HepG2 (cell line): ENCODE measurements around the gene SLC25A25. TPM values are rescaled to one million over a fixed set of nuclear protein-coding genes. Genes with fewer than 3 reads are reported as not detected.

Experiments used
- ATF6 ChIP-seq: sonication (generic); formaldehyde crosslinking; conservative IDR thresholded peaks from 2 replicates; pipeline ENCODE4 v1.4.0; 2020; ENCODE audit warnings: missing genetic modification reagents
- E2F1 ChIP-seq: sonication (generic); formaldehyde crosslinking; IDR thresholded peaks from 2 replicates; pipeline ENCODE4 v1.5.0; 2020; ENCODE audit warnings: missing genetic modification reagents
- GATAD1 ChIP-seq: IDR thresholded peaks from 2 replicates; pipeline ENCODE4 v1.6.1; 2016; ENCODE audit warnings: missing genetic modification reagents, missing compliant biosample characterization
- KAT8 ChIP-seq: IDR thresholded peaks from 2 replicates; pipeline ENCODE4 v1.6.1; 2016; ENCODE audit warnings: missing genetic modification reagents, missing compliant biosample characterization
- KDM3A ChIP-seq: IDR thresholded peaks from 2 replicates; pipeline ENCODE4 v1.6.1; 2018; ENCODE audit warnings: low read depth, missing compliant biosample characterization
- MBNL3 ChIP-seq: fragments of 250-450 bp; sonication (Bioruptor Pico); conservative IDR thresholded peaks from 2 replicates; pipeline ENCODE4 v1.8.0; 2022; ENCODE audit warnings: mild to moderate bottlenecking, inconsistent platforms
- MEIS1 ChIP-seq: sonication (generic); formaldehyde crosslinking; IDR thresholded peaks from 2 replicates; pipeline ENCODE4 v1.9.0; 2021; ENCODE audit warnings: mild to moderate bottlenecking, missing genetic modification reagents, moderate library complexity, borderline replicate concordance
- MIER2 ChIP-seq: IDR thresholded peaks from 2 replicates; pipeline ENCODE4 v1.6.1; 2016; ENCODE audit warnings: missing biosample characterization, missing genetic modification reagents
- NAIF1 ChIP-seq: sonication (generic); formaldehyde crosslinking; IDR thresholded peaks from 2 replicates; pipeline ENCODE4 v1.5.0; 2020; ENCODE audit warnings: mild to moderate bottlenecking, missing genetic modification reagents, borderline replicate concordance
- NFIB ChIP-seq: sonication (generic); formaldehyde crosslinking; IDR thresholded peaks from 2 replicates; pipeline ENCODE4 v1.9.0; 2021; ENCODE audit warnings: missing genetic modification reagents, mild to moderate bottlenecking, borderline replicate concordance
- NFKB2 ChIP-seq: sonication (generic); formaldehyde crosslinking; IDR thresholded peaks from 2 replicates; pipeline ENCODE4 v1.4.0; 2020; ENCODE audit warnings: missing genetic modification reagents, borderline replicate concordance
- SOX5 ChIP-seq: IDR thresholded peaks from 2 replicates; pipeline ENCODE4 v1.6.1; 2016; ENCODE audit warnings: borderline replicate concordance
- SP4 ChIP-seq: sonication (generic); formaldehyde crosslinking; IDR thresholded peaks from 2 replicates; pipeline ENCODE4 v1.8.1; 2023; ENCODE audit warnings: mild to moderate bottlenecking, missing genetic modification reagents
- TAF15 ChIP-seq: fragments of 200-400 bp; formaldehyde crosslinking; IDR thresholded peaks from one replicate; pipeline ENCODE4 v1.6.1; 2018; ENCODE audit warnings: mild to moderate bottlenecking, low read depth, low read length; ENCODE audit not compliant: poor library complexity, severe bottlenecking
- ZBTB21 ChIP-seq: sonication (generic); formaldehyde crosslinking; IDR thresholded peaks from 2 replicates; pipeline ENCODE4 v1.4.0; 2020; ENCODE audit warnings: missing genetic modification reagents
- ZFP62 ChIP-seq: sonication (generic); formaldehyde crosslinking; IDR thresholded peaks from 2 replicates; pipeline ENCODE4 v1.4.0; 2020; ENCODE audit warnings: missing genetic modification reagents
- ZNF121 ChIP-seq: sonication (generic); formaldehyde crosslinking; IDR thresholded peaks from 2 replicates; pipeline ENCODE4 v1.5.0; 2020; ENCODE audit warnings: mild to moderate bottlenecking, missing genetic modification reagents
- ZNF230 ChIP-seq: sonication (generic); formaldehyde crosslinking; IDR thresholded peaks from 2 replicates; pipeline ENCODE4 v1.4.0; 2020; ENCODE audit warnings: mild to moderate bottlenecking, missing genetic modification reagents
- ZNF24 ChIP-seq: fragments of 450-650 bp; IDR thresholded peaks from 2 replicates; pipeline ENCODE4 v1.6.1; 2017; ENCODE audit warnings: antibody characterized with exemption, mild to moderate bottlenecking
- ZNF34 ChIP-seq: sonication (generic); formaldehyde crosslinking; IDR thresholded peaks from 2 replicates; pipeline ENCODE4 v1.4.0; 2020; ENCODE audit warnings: mild to moderate bottlenecking, missing genetic modification reagents, borderline replicate concordance
- ZNF354B ChIP-seq: sonication (generic); formaldehyde crosslinking; IDR thresholded peaks from 2 replicates; pipeline ENCODE4 v1.8.0; 2022; ENCODE audit warnings: mild to moderate bottlenecking, missing genetic modification reagents
- ZNF552 ChIP-seq: sonication (generic); formaldehyde crosslinking; IDR thresholded peaks from 2 replicates; pipeline ENCODE4 v1.9.0; 2022; ENCODE audit warnings: missing genetic modification reagents, mild to moderate bottlenecking, borderline replicate concordance
- ZNF678 ChIP-seq: sonication (generic); formaldehyde crosslinking; IDR thresholded peaks from 2 replicates; pipeline ENCODE4 v1.4.0; 2020; ENCODE audit warnings: mild to moderate bottlenecking, missing genetic modification reagents
- ZNF724P ChIP-seq: sonication (generic); formaldehyde crosslinking; IDR thresholded peaks from 2 replicates; pipeline ENCODE4 v1.8.0; 2022; ENCODE audit warnings: missing genetic modification reagents, borderline replicate concordance
- ZNF780A ChIP-seq: sonication (generic); formaldehyde crosslinking; IDR thresholded peaks from 2 replicates; pipeline ENCODE4 v1.8.0; 2022; ENCODE audit warnings: mild to moderate bottlenecking, missing genetic modification reagents, moderate library complexity
- ZNF792 ChIP-seq: IDR thresholded peaks from 2 replicates; pipeline ENCODE4 v1.6.1; 2016
- polyA plus RNA-seq, 8 experiments: library from polyadenylated mRNA; depleted of rRNA in 3 of 8; stranded (reverse) in 7 of 8; unstranded in 1 of 8; fragments of >200 nt; fragmentation: Illumina TruSeq in 4 of 8; extraction: Trizol in 4 of 8; gene quantifications; 2 replicates each; pipeline versions ENCODE4 v1.2.1 to v1.2.3, GENCODE V29; 2011 to 2016; ENCODE audit warnings: low read depth in 4 of 8, missing spikeins in 1 of 8, mixed read lengths in 1 of 8; ENCODE audit not compliant: insufficient read depth in 1 of 8
- total RNA-seq, 5 experiments: library from RNA; depleted of rRNA; stranded (reverse); fragments of >200 nt; fragmentation: Illumina TruSeq; extraction: Trizol; gene quantifications; 2 replicates each; pipeline ENCODE4 v1.2.3, GENCODE V29; 2016; ENCODE audit warnings: low read depth in 1 of 5
- TF ChIP-seq, protein P1 (sequence below): sonication (generic); formaldehyde crosslinking; IDR thresholded peaks from 2 replicates; pipeline ENCODE4 v1.4.0; 2020; ENCODE audit warnings: missing genetic modification reagents

Gene SLC25A25
- total and polyA plus RNA-seq, 2 of the 13 experiments (the other 11 are each of a cell fraction or from before 2014, with no cell fraction given): 10.5 to 24.8 TPM

- no peak for TF ChIP-seq ZNF354B (CRISPR knock-in tag)
- no peak; the same call in 1 of the 2 replicates for TF ChIP-seq MIER2
- no peak for TF ChIP-seq ZNF24
- TF ChIP-seq ZNF780A (CRISPR knock-in tag): no peak
- no peak for TF ChIP-seq ZNF792 (CRISPR knock-in tag)
- no peak for TF ChIP-seq ZNF121 (CRISPR knock-in tag)
- TF ChIP-seq NFIB (CRISPR knock-in tag): no peak
- TF ChIP-seq KDM3A (CRISPR knock-in tag): no peak
- peak; percentile 8; the same call in 1 of the 2 replicates for TF ChIP-seq NAIF1
- TF ChIP-seq KAT8 (CRISPR knock-in tag): no peak; the same call in 1 of the 2 replicates
- no peak; the same call in 1 of the 2 replicates for TF ChIP-seq ZNF724P (CRISPR knock-in tag)
- no peak for TF ChIP-seq ZFP62 (CRISPR knock-in tag)
- no peak for TF ChIP-seq ZBTB21 (CRISPR knock-in tag)
- TF ChIP-seq MBNL3 (CRISPR knock-in tag): no peak
- TF ChIP-seq MEIS1: no peak
- no peak for TF ChIP-seq ZNF552 (CRISPR knock-in tag)
- no peak for TF ChIP-seq SOX5
- TF ChIP-seq NFKB2 (CRISPR knock-in tag): no peak
- no peak for TF ChIP-seq E2F1 (CRISPR knock-in tag)
- no peak for TF ChIP-seq ZNF678 (CRISPR knock-in tag)
- TF ChIP-seq ZNF230: no peak
- no peak for TF ChIP-seq GATAD1
- TF ChIP-seq SP4 (CRISPR knock-in tag): peak; percentile 26; the same call in 1 of the 2 replicates
- TF ChIP-seq TAF15: no peak
- TF ChIP-seq, protein P1, sequence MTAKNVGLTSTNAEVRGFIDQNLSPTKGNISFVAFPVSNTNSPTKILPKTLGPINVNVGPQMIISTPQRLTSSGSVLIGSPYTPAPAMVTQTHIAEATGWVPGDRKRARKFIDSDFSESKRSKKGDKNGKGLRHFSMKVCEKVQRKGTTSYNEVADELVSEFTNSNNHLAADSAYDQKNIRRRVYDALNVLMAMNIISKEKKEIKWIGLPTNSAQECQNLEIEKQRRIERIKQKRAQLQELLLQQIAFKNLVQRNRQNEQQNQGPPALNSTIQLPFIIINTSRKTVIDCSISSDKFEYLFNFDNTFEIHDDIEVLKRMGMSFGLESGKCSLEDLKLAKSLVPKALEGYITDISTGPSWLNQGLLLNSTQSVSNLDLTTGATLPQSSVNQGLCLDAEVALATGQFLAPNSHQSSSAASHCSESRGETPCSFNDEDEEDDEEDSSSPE (CRISPR knock-in tag): peak; percentile 71
- no peak for TF ChIP-seq ATF6
- TF ChIP-seq ZNF34 (CRISPR knock-in tag): no peak
Observed at GRCh38 chr9:128067645-128068385, at the start of gene SLC25A25 (continued).
